ENCODE data around the gene OR13H1.

Gene OR13H1

GRCh38 chrX:131564553-131565229 is 20.8 kb downstream of the OR13H1 start:
- Histone ChIP-seq H3K79me2 (ENCODE audit: insufficient read depth, low read length) (no peaks in the 10 kb centered on the region), H2AFZ (ENCODE audit: low read depth, low read length, severe bottlenecking) (no peak overlapping the region), H3K27me3 (ENCODE audit: low read length) (no peaks in the 10 kb centered on the region), H3K4me2 (ENCODE audit: low read depth, low read length, poor library complexity, severe bottlenecking) (no peak overlapping the region), H3K27ac (ENCODE audit: low read depth, low read length) (no peak overlapping the region), H3K9me3 (ENCODE audit: insufficient read depth, low read length) (no peaks in the 10 kb centered on the region), H3K9ac (ENCODE audit: low read length) (no peak overlapping the region), H3F3A (ENCODE audit: insufficient read depth) (no peaks in the 10 kb centered on the region), H3K4me3 (ENCODE audit: insufficient read depth, low read length, poor library complexity, severe bottlenecking) (no peak overlapping the region), H3K9me2 (replicated peaks; ENCODE audit: insufficient read depth, low read length) (no peaks in the 10 kb centered on the region), H3K36me3 (ENCODE audit: low read length) (no peaks in the 10 kb centered on the region), H4K20me1 (ENCODE audit: low read depth, low read length) (no peaks in the 10 kb centered on the region)
- TF ChIP-seq CTCF (IDR thresholded peaks at IDR 0.05; ENCODE audit: insufficient read depth, low read length, poor library complexity, severe bottlenecking) = no peak
- no peak for TF ChIP-seq EZH2phosphoT487 (conservative IDR thresholded peaks at IDR 0.05; ENCODE audit: low read length)

GRCh38 chrX:131565909-131566308 is 22.0 kb downstream of the OR13H1 start:
- Histone ChIP-seq H3K79me2 (ENCODE audit: insufficient read depth, low read length) (no peaks in the 10 kb centered on the region), H3K4me2 (ENCODE audit: low read depth, low read length, poor library complexity, severe bottlenecking) (no peak overlapping the region), H3K4me3 (ENCODE audit: insufficient read depth, low read length, poor library complexity, severe bottlenecking) (no peak overlapping the region), H3K9me2 (replicated peaks; ENCODE audit: insufficient read depth, low read length) (no peaks in the 10 kb centered on the region), H3K9me3 (ENCODE audit: insufficient read depth, low read length) (no peaks in the 10 kb centered on the region), H3F3A (ENCODE audit: insufficient read depth) (no peaks in the 10 kb centered on the region), H3K9ac (ENCODE audit: low read length) (no peak overlapping the region), H3K27ac (ENCODE audit: low read depth, low read length) (no peak overlapping the region), H2AFZ (ENCODE audit: low read depth, low read length, severe bottlenecking) (no peak overlapping the region), H4K20me1 (ENCODE audit: low read depth, low read length) (no peaks in the 10 kb centered on the region), H3K27me3 (ENCODE audit: low read length) (no peaks in the 10 kb centered on the region), H3K36me3 (ENCODE audit: low read length) (no peaks in the 10 kb centered on the region)
- TF ChIP-seq CTCF (IDR thresholded peaks at IDR 0.05; ENCODE audit: insufficient read depth, low read length, poor library complexity, severe bottlenecking) = no peak
- no peak for TF ChIP-seq EZH2phosphoT487 (conservative IDR thresholded peaks at IDR 0.05; ENCODE audit: low read length)

- Histone ChIP-seq H2AFZ (ENCODE audit: low read depth, low read length, severe bottlenecking) (no peak overlapping the region), H3K27ac (ENCODE audit: low read depth, low read length) (no peak overlapping the region), H3K79me2 (ENCODE audit: insufficient read depth, low read length) (no peaks in the 10 kb centered on the region), H3K4me2 (ENCODE audit: low read depth, low read length, poor library complexity, severe bottlenecking) (no peak overlapping the region), H3K9me3 (ENCODE audit: insufficient read depth, low read length) (no peaks in the 10 kb centered on the region), H3K27me3 (ENCODE audit: low read length) (no peaks in the 10 kb centered on the region), H3K36me3 (ENCODE audit: low read length) (no peaks in the 10 kb centered on the region), H4K20me1 (ENCODE audit: low read depth, low read length) (no peaks in the 10 kb centered on the region), H3K4me3 (ENCODE audit: insufficient read depth, low read length, poor library complexity, severe bottlenecking) (no peak overlapping the region), H3F3A (ENCODE audit: insufficient read depth) (no peaks in the 10 kb centered on the region), H3K9ac (ENCODE audit: low read length) (no peak overlapping the region), H3K9me2 (replicated peaks; ENCODE audit: insufficient read depth, low read length) (no peaks in the 10 kb centered on the region)
- TF ChIP-seq CTCF (IDR thresholded peaks at IDR 0.05; ENCODE audit: insufficient read depth, low read length, poor library complexity, severe bottlenecking) (no peak), EZH2phosphoT487 (conservative IDR thresholded peaks at IDR 0.05; ENCODE audit: low read length) (no peak)
Measured at GRCh38 chrX:131571348-131571747, 27.5 kb downstream of the OR13H1 start.
